Kidney capillary endothelial cell (primary cell): ENCODE data around the gene CUX1.
A peak's percentile ranks its signal among the peaks of the same experiment; 100 is the strongest.
"Not testable (repeated sequence)": the region's sequence is repeated elsewhere in the genome, so short reads cannot be mapped to it uniquely, and the experiment has no call there.

Experiments used
- DNase-seq: peaks from one replicate; pipeline ENCODE4 v3.0.0-alpha.2; 2018; ENCODE audit warnings: low spot score

Gene CUX1

DNA sequence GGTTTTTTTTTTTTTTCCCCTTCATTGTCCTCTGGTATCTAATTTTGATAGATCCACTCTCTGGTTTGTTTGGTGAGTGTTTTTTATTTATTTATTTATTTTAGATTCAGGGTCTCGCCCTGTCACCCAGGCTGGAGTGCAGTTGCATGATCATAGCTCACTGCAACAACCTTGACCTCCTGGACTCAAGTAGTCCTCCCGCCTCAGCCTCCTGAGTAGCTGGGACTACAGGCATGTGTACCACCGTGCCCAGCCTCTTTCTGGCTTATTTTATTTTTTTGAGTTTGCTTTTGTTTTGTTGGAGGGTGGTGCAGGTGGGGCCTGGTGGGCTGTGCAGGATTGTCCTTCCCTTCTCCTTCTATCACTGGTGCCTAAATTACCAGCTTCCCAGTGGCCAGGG is 282.0 kb downstream of the CUX1 start:
- DNase-seq = no peak

DNA sequence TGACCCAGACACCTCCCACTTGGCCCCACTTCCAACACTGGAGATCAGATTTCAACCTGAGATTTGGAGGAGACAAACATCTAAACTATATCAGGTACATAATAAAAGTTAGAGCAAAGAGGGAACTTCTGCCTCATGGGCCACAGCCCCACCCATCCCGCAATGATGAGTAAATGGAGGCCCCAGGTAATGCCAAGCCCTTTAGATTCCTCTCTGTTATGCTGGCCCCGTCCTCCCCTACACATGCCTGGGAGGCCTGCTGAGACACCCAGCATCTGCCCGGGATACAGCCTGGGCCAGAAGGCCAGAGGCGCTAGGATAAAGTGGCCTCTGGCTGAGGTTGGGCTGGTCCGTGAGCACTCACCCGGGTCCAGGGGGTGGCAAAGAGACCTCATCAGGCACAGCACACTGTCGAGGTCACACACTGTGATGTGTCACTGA is 283.7 kb downstream of the CUX1 start:
- no peak for DNase-seq

DNA sequence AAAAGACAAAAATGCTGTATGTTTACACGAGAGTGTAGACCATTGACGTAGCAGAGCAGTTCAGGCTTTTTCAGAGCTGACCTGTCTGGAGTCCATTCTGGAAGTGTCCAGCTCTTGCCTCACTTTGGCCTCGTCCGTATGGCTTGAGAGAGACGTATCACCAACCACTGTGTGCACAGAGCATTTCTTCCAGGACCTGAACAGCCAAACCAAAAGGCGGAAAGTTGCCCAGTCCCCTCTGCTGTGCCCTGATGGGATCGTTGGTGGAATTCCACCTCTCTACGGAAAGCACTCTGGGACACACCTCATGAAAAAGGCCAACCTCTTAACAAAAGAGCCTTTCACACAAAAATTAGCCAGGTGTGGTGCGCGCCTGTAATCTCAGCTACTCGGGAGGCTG is 284.5 kb downstream of the CUX1 start:
- no peak for DNase-seq

DNA sequence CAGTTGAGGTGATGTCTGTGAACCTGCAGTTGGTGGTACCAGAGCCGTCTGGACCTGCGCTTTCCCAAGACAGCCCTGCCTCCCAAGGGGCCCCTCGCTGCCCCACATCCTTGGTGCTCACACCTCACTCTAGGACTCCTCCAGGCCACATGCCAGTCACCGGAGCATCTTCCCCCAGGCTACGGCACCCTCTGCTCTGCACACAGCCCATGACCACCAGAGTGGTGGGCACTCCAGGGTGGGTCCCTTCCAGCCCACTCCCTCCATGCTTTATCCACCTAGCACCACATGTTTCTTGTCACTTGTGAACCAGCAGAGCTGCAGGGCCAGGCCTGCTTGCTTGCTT is 285.6 kb downstream of the CUX1 start:
- no peak for DNase-seq

DNA sequence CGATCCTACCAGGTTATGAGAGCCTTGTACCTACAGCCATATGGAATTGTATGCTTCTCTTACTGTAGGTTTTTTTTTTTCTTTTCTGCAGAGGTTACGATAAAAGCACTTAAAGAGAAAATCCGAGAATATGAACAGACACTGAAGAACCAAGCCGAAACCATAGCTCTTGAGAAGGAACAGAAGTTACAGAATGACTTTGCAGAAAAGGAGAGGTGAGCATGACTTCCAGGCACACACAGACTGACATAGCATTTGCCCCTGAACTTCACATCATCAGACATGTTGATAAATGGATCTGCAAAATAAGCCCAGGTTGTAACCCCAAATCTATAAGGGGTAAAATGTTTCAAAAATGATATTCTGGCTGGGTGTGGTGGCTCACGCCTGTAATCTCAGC is 286.8 kb downstream of the CUX1 start:
- DNase-seq = no peak

DNA sequence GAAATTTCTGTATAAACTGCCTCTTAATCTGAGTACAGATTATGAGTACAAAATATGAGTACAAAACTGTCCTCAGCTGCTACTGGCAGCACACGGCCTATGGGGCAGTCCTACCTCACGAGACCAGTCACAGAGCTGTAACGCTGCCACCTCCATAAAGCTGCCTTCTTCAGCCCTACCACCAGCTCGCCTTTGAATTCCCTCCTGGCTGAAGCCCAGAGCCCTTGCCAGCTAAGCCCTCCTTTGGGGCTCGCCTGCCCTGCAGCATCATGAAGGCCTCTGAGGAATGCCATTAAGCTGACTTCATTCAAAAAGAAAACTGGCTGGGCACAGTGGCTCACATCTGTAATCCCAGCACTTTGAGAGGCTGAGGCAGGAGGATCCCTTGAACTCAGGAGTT is 289.2 kb downstream of the CUX1 start:
- no peak for DNase-seq

DNA sequence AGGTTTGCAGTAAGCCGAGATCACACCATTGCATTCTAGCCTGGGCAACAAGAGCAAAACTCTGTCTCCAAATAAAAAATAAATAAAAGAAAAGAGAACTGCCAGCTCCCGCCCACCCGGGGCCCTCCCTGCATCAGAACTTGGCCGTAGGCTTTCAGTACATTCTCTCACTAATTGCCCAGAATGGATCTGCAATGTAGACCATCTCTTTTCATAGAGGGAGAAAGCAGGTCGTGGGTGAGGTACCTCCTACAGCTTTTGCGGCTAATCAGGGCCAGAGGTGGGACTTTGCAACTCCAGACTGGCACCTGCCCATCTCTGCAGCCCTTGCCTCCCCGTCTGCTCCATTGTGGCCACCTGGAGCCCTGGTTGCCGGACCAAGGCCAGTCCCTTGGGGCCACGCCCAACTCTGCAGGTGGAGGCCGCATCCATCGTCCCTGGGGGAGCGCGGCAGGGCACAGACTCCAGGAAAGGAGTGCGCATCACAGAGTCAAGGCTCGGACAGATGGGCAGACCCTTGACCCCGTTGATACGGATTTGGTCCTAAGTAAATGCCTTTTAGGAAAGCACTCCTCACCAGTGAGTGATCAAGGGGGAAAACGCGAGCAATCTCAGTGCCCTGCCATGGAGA is 290.2 kb downstream of the CUX1 start:
- DNase-seq = no peak

DNA sequence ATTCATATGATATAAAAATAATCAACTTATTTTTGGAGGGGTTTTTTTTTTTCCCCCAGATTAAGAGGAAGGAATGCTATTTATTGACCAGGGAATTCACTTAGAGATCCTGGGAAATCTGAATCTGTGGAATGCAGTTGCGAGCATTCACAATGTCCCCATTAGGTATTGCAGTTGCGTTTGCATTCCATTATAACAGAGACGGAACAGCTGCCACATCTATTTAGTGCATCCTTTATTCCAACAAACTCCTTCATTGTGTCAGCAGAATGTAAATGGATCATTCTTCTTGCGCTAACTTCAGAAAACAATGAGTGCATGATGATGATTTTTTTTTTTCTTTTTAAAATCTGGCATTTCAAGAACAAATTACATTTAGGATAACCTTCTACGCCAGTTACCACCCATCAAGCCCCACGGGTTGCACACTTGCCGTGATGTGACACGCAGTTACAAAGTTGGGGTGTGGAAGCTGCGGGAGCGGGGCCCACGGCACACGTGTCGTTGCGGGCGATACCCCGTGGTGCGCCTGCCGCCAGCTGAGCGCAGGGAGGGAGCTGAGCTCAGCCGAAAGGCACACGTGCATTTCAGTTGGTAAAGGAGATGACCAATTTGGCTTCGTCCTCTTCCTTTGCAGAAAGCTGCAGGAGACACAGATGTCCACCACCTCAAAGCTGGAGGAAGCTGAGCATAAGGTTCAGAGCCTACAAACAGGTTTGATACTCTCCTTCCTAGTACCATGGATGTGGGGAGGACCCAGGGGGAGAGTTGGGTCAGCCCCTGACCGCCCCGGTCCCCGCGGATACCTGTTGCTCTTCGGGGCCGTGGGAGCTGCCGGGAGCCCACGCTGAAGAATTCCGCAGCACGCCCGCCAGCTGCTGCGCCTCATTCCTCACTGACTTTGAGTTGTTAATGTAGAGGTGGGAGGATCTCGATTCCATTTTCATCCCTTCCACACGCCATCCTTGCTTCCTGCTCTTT is 293.9 kb downstream of the CUX1 start:
- no peak for DNase-seq

DNA sequence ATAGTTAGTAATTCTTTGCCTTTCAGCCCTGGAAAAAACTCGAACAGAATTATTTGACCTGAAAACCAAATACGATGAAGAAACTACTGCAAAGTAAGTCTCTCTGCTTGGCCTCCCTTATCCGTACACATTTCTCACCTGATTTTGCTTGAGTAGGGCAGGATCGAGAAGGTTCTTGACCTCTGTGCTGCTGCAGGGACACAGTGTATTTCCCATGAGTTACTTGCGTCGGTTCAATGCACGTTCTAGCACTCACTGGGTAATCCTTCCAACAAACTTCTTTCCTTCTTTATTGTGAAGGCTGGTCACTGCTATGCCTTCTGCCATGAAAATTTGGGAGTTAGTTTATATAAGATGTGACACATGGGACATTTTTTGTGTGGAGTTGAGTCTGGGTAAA is 297.8 kb downstream of the CUX1 start:
- DNase-seq = no peak

DNA sequence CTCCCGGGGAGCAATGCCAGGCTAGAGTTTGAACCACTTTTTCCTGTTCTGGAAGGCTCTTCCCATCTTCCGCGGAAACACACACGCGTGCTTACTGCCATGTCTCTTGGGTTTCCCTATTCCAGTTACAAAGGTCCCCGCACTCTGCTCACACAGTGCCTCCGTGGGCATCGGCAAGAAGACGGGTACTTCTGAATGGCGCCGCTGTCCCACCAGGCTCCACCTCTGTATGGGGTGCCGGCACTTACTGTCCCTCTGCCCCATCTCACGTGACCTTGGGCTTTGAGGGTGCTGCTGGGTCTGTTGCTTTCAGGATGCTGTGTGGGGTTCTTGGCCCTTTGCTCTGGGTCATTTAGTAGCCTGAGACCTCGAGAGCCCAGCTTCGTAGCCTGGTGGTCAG is 298.5 kb downstream of the CUX1 start:
- no peak for DNase-seq

DNA sequence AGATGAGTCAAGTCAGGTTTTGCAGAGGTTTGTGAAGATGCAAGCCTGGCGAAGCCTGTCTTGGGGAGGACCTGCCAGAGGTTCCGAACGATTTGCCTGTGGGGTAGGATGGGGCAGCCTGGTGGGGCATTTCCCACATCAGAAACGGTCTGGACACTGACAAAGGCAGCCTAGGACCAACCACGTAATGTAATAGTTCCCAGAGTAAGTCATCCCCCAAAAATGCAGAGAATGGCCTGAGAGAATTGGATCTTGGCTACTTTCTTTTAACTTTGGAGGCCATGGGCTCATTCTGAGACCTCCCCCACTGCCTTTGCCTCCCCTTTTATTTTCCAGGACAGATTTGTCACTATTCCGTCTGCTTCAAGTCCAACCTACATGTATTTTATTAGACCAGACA is 300.3 kb downstream of the CUX1 start:
- no peak for DNase-seq

DNA sequence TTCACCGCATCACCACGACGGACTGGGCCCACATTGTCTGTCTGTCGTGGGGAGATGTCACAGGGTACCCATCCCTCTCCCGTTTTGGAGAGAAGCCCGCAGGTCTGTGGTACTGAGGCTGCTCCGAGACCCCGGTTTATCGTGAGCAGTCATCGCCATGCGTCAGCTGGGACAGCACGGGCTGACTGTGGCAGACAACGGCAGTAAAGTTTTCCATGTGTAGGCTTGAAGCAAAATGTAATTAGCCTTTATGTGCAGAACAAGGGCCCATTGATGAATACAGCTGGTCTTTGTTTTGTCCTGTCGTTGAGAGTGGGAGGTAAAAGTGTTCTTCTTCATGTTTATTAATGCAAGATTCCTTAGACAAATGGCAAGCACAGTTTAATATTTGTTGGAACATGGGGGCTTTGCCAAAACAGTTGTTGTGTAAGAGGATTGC is 301.8 kb downstream of the CUX1 start:
- DNase-seq = no peak

DNA sequence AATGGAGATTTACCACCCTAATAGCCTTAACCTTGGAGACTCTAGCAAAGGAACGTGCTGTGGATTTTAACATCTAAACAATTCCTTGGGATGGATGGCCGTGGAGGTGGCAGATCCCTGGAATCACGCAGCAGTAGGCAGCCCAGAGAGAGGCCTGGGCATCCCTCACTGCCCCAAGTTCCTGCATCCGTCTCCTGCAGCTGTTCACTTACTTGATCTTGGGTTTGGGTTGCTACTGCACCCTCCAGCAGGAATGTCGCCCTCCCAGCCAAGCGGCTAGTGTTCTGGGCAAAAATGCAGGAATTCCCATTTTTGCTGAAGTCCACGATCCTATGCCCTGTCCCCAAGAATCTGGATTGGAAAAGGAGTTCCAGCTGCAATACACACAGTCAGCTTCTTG is 302.5 kb downstream of the CUX1 start:
- no peak for DNase-seq

DNA sequence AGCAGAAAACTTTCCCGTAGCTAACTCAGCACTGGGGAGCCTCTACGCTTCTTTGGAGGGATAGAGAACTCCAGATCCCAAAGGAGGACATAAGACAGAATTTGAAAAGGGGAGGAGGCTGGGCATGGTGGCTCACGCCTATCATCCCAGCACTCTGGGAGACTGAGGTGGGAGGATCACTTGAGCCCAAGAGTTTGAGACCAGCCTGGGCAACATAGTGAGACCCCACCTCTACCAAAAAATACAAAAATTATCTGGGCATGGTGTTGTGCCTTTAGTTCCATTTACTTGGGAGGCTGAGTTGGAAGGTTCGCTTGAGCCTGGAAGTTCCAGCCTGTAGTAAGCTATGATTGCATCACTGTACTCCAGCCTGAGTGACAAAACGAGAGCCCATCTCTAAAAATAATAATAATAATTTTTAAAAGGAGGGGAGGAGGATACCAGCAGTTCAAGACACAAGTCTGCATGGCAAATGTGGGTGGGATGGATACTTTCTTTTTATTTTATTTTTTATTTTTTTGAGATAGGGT is 303.3 kb downstream of the CUX1 start:
- DNase-seq = no peak

DNA sequence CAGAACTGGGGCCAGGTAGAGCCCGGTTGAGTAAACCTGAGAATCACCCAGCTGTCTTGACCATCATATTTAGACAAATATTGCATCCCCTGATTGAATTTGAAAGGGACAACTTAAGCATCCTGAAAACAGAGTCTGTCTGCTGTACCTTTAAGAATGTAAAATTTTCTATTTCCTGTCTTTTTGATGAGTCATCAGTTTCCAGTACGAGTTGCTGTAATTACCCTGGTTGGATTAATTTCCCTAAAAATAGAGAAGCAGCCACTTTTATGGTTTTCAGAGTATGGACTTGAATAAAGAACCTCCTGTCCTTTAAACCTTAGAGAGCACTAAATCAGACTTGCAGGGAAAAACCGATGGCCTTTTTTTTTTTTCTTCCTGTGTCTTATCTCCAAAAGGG is 304.6 kb downstream of the CUX1 start:
- peak; percentile 46 for DNase-seq

DNA sequence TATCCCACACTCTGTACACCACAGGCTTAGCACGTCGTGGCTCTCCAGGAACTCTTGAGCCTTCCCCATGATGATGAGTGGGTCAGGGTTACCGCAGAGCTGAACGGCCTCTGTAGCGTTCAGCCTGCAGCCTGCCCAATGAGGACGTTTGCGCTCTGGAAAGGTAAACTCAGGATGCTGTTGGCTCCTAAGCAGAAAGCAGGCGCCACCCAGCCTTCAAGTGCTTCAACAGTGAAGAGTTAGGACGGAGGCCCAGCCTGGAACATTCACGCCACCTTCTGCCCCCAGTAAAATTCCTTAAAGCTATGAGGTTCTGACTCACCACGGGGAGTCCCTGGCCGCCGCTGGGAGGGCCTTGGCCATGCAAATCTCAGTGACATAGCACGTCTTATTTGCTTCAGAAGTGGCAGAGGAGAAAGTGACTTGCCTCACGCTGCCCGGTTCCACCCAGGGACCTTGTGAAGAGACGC is 307.7 kb downstream of the CUX1 start:
- no peak for DNase-seq

DNA sequence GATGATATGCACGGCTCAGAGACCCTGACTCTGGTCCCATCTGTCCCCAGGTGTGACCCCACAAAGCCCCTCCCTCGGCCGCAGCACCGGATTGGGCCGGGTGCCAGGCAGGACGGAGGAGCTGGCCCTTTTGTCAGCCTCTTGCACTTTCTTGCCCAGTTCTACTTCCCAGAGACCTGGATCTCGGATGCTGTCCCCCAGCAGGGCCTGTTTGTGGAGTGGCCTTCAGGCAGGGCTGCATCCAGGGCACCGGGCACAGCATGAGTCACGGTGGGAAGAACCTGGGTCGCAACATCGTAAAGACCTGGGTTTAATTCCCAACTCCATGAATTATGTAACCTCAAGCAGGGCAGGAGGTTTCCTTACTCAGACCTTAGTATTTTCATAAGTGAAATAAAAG is 310.9 kb downstream of the CUX1 start:
- DNase-seq = no peak

DNA sequence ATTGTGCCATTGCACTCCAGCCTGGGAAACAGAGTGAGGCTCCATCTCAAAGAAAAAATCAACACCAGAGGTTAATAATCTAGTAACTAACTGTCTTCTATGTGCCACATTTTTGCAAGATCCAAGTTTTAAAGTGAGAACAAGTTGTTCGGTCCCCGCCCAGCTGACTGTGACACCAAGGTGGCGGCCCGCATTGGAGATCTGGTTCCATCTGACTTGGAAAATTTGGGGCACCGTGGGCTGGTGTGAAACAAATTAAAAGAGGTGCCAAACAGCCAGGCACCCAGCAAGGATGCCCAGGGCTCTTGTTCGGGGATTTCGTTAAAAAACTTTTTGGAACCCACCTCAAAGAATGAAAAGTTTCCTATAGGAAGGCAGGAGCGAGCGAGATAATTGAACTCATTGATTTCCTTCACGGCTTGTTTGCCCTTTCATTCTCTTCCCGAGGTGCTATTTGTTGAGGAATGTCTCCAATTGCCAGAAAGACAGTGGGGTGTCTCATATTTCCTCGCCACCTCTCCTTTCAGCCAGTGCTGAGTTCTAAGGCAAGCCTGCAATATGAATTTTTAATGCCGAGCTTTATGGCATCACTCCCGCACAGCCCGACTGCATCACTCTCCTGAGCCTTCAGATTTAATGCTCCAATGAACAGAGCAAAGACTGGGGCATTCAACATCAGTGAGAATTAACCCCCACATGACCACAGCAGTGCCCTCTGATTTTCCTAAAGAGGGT is 312.4 kb downstream of the CUX1 start:
- no peak for DNase-seq

DNA sequence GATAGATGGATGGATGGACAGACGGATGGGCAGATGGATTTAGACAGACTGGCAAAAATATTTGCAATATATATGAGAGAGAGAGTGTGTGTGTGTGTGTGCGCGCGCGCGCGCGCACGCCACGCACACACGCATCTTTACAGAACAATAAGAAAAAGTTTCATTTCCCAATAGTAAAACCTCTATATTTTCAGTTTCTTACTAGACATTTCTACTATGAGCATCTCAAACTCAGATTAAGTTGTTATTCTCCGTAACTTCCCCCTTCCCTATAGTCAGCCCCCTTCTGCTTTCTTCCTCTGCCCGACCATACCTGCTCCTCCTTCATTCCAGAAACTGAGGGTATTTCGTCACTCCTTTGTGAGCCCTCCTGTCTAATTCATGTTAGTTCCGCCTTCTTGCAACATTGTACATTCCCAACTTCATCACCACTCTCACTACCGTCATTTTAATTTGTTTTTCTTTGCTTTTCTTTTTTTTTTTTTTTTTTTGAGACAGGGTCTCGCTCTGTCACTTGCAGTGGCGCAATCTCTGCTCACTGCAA is 314.9 kb downstream of the CUX1 start:
- no peak for DNase-seq

DNA sequence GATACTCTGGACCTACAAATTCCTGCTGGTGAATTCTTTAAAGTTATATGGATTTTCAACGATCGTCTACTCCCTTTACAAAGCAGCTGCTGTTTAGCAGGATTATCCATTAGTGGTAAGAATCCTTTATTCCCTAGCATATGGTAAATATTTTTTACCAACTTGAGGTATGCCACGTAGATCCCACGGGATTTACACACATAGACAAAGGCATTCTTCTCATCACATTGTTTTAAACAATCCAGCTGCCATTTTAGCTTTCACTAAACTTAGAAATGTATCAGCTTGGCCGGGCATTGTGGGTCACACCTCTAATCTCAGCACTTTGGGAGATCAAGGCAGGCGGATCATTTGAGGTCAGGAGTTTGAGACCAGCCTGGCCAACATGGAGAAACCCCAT is 321.2 kb downstream of the CUX1 start:
- no peak for DNase-seq

DNA sequence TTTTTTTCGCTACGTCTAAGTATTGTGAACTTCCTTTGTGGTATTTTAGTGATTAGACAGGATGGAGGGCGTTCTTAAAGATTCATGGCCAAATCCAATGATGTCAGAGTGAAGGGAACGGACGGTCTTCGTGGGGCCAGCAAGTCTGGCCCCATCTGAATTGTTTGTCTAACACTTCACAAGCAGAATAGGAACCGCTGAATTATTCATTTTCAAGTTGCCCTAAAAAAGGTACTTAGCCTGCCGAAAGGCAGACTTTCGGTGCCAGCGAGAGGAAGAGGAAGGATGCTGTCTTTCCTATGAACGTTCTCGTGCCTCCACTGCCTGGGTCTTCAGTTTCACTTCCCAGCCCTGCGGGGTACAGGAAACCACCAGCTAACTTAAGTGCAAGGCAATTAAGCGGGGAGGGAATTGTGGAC is 323.5 kb downstream of the CUX1 start:
- DNase-seq = peak; percentile 67

DNA sequence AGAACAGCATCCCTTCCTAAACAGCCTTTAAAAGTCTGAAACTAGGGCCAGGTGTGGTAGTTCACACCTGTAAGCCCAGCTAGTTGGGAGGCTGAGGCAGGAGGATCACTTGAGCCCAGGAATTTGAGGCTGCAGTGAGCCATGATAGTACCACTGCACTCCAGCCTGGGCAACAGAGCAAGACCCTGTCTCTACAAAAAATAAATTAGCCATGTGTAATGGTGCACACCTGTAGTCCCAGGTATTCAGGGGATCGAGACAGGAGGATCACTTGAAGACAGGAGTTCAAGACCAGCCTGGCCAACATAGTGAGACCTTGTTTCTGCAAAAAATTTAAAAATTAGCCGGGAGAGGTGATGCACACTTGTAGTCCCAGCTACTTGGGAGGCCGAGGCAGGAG is 325.0 kb downstream of the CUX1 start:
- DNase-seq = not testable (repeated sequence)
